K562 (cell line): ENCODE data around the gene CNR1. TPM values are rescaled to one million over a fixed set of nuclear protein-coding genes. Genes with fewer than 3 reads are reported as not detected.

Source experiments
- CEBPG ChIP-seq, 3 experiments: fragments of 200-800 bp in 1 of 3; sonication (Bioruptor generic) in 1 of 3; sonication (generic) in 1 of 3; formaldehyde crosslinking in 1 of 3; IDR thresholded peaks in 2 of 3; conservative IDR thresholded peaks in 1 of 3; 2 replicates each; pipeline versions ENCODE4 v1.6.1 to v1.8.0; 2016 to 2022; ENCODE audit warnings: missing compliant biosample characterization in 2 of 3, missing genetic modification characterization in 2 of 3, mild to moderate bottlenecking in 1 of 3, missing genetic modification reagents in 1 of 3
- FOXM1 ChIP-seq, 2 experiments: fragments of 450-650 bp in 1 of 2; sonication (generic) in 1 of 2; formaldehyde crosslinking in 1 of 2; IDR thresholded peaks; 2 replicates each; pipeline versions ENCODE4 v1.6.1 to v1.9.0; 2017 to 2022; ENCODE audit warnings: low read depth in 2 of 2, mild to moderate bottlenecking in 2 of 2, missing genetic modification reagents in 1 of 2, moderate library complexity in 1 of 2
- KHSRP ChIP-seq: fragments of 450-650 bp; IDR thresholded peaks from 2 replicates; pipeline ENCODE4 v1.6.1; 2017
- MNT ChIP-seq, 2 experiments: fragments of 450-650 bp; conservative IDR thresholded peaks; 2 replicates each; pipeline ENCODE4 v1.6.1; 2017; ENCODE audit warnings: mild to moderate bottlenecking in 2 of 2, moderate library complexity in 2 of 2
- NCOA2 ChIP-seq, 2 experiments: fragments of 450-650 bp; IDR thresholded peaks; 2 replicates each; pipeline ENCODE4 v1.6.1; 2018; ENCODE audit warnings: mild to moderate bottlenecking in 2 of 2, moderate library complexity in 1 of 2; ENCODE audit not compliant: partially characterized antibody in 2 of 2
- NR3C1 ChIP-seq: sonication (generic); formaldehyde crosslinking; IDR thresholded peaks from 2 replicates; pipeline ENCODE4 v1.8.1; 2022; ENCODE audit warnings: missing genetic modification reagents
- STAT5A ChIP-seq: IDR thresholded peaks from 2 replicates; pipeline ENCODE4 v1.6.1; 2012; ENCODE audit warnings: low read length, inconsistent platforms, borderline replicate concordance
- ZEB2 ChIP-seq: fragments of 450-650 bp; IDR thresholded peaks from 2 replicates; pipeline ENCODE4 v1.6.1; 2016
- ZNF318 ChIP-seq, 2 experiments: fragments of 450-650 bp; IDR thresholded peaks; 2 replicates each; pipeline ENCODE4 v1.6.1; 2016; ENCODE audit warnings: mild to moderate bottlenecking in 2 of 2, borderline replicate concordance in 1 of 2, low read depth in 1 of 2, moderate library complexity in 1 of 2
- ZNF518B ChIP-seq: fragments of 250-450 bp; sonication (Bioruptor Pico); IDR thresholded peaks from 2 replicates; pipeline ENCODE4 v1.5.0; 2021; ENCODE audit warnings: mild to moderate bottlenecking, moderate library complexity
- polyA plus RNA-seq, 8 experiments: library from polyadenylated mRNA; depleted of rRNA in 4 of 8; stranded (reverse) in 5 of 8; unstranded in 3 of 8; fragments of >200 nt; fragmentation: Nextera tagmentation in 2 of 8; fragmentation: Illumina TruSeq in 1 of 8; extraction: Ambion mirVana in 2 of 8; extraction: Trizol in 1 of 8; gene quantifications; 2 replicates each; pipeline versions ENCODE4 v1.2.1 to v1.2.3, GENCODE V29; 2011 to 2014; ENCODE audit warnings: inconsistent platforms in 1 of 8, missing spikeins in 1 of 8
- total RNA-seq, 7 experiments: library from RNA; depleted of rRNA in 6 of 7; stranded (reverse); fragments of >200 nt in 6 of 7; fragmentation: Illumina TruSeq in 2 of 7; extraction: Trizol in 2 of 7; gene quantifications; 2 replicates each; pipeline versions ENCODE4 v1.2.1 to v1.2.3, GENCODE V29; 2011 to 2021; ENCODE audit warnings: low replicate concordance in 1 of 7
- TF ChIP-seq, protein P1 (sequence below): sonication (generic); formaldehyde crosslinking; IDR thresholded peaks from 2 replicates; pipeline ENCODE4 v1.8.0; 2022; ENCODE audit warnings: missing genetic modification reagents, mild to moderate bottlenecking, moderate library complexity, borderline replicate concordance

Gene CNR1
- total and polyA plus RNA-seq, 9 of the 15 experiments (the other 6 are each of a cell fraction or from before 2014, with no cell fraction given), result 0.50 to 1.9 (median 1.2) TPM; not detected in 1

- TF ChIP-seq MNT (conservative IDR thresholded peaks at IDR 0.05), result no peak
- peak; percentile 85 for TF ChIP-seq FOXM1 (IDR thresholded peaks at IDR 0.05; ENCODE audit: low read depth)
- no peak for TF ChIP-seq FOXM1 (CRISPR knock-in tag; IDR thresholded peaks at IDR 0.05; ENCODE audit: low read depth)
- TF ChIP-seq ZNF518B (CRISPR knock-in tag), result no peak
- no peak for TF ChIP-seq NCOA2 (IDR thresholded peaks at IDR 0.05; ENCODE audit: partially characterized antibody in 2 of 2)
- TF ChIP-seq NR3C1 (CRISPR knock-in tag), result no peak
- TF ChIP-seq KHSRP, result no peak
- no peak; the same call in 1 of the 2 replicates for TF ChIP-seq STAT5A
- TF ChIP-seq ZNF318 (IDR thresholded peaks at IDR 0.05; ENCODE audit: borderline replicate concordance in 1 of 2, low read depth in 1 of 2), result no peak
- TF ChIP-seq, protein P1, sequence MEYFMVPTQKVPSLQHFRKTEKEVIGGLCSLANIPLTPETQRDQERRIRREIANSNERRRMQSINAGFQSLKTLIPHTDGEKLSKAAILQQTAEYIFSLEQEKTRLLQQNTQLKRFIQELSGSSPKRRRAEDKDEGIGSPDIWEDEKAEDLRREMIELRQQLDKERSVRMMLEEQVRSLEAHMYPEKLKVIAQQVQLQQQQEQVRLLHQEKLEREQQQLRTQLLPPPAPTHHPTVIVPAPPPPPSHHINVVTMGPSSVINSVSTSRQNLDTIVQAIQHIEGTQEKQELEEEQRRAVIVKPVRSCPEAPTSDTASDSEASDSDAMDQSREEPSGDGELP (CRISPR knock-in tag), result no peak; the same call in 1 of the 2 replicates
- no peak for TF ChIP-seq CEBPG (CRISPR knock-in tag; IDR thresholded peaks at IDR 0.05)
- no peak for TF ChIP-seq CEBPG (tag; conservative IDR thresholded peaks at IDR 0.05 in 1 of 2, IDR thresholded peaks at IDR 0.05 in 1 of 2)
- TF ChIP-seq ZEB2, result no peak
These were observed 5.2 kb upstream of the CNR1 start (continued) for GRCh38 chr6:88171312-88171711.
